Activated naive CD4-positive, alpha-beta T cell treated with anti-CD3 and anti-CD28 coated beads, Interleukin-2, amount 10 ng/mL, durations not matched to agents 7 days and 5 days (primary cell): ENCODE measurements around the gene GRPEL1.
A peak's percentile ranks its signal among the peaks of the same experiment; 100 is the strongest.

Source experiments
- CTCF ChIA-PET: fragments of 350-600 bp; sonication (Branson Sonifier 250); formaldehyde crosslinking; loops from one replicate; lab custom pipeline; 2021; ENCODE audit warnings: antibody characterized with exemption; lab: Charles Lee
- DNase-seq: peaks from one replicate; pipeline ENCODE4 v3.0.0-alpha.2; 2020
- H3K27ac Mint-ChIP-seq: one replicate; pipeline ENCODE4 v1.8.0; 2021; ENCODE audit warnings: mild to moderate bottlenecking, moderate library complexity, mixed read lengths
- H3K27me3 Mint-ChIP-seq: one replicate; pipeline ENCODE4 v1.8.0; 2021; ENCODE audit warnings: mild to moderate bottlenecking, mixed read lengths
- H3K36me3 Mint-ChIP-seq: one replicate; pipeline ENCODE4 v1.8.0; 2021; ENCODE audit warnings: mixed read lengths
- H3K4me1 Mint-ChIP-seq: one replicate; pipeline ENCODE4 v1.8.0; 2021; ENCODE audit warnings: mixed read lengths
- H3K4me3 Mint-ChIP-seq: one replicate; pipeline ENCODE4 v1.8.0; 2021; ENCODE audit warnings: mild to moderate bottlenecking, moderate library complexity, mixed read lengths
- H3K9me3 Mint-ChIP-seq: one replicate; pipeline ENCODE4 v1.8.0; 2021; ENCODE audit warnings: mixed read lengths

GRPEL1 gene

GRCh38 chr4:7027913-7028312 is 40.0 kb downstream of the GRPEL1 start:
- Mint-ChIP-seq H3K4me1 (no peaks in the 10 kb centered on the region), H3K4me3 (no peak overlapping the region), H3K27me3 (no peaks in the 10 kb centered on the region), H3K36me3 (peaks cover 44% of the 10 kb centered on the region), H3K27ac (no peak overlapping the region), H3K9me3 (no peaks in the 10 kb centered on the region)
- CTCF ChIA-PET, result no interaction called here
- no peak for DNase-seq

GRCh38 chr4:7027284-7027683 is 40.6 kb downstream of the GRPEL1 start:
- CTCF ChIA-PET, result no interaction called here
- Mint-ChIP-seq H3K4me3 (no peak overlapping the region), H3K27me3 (no peaks in the 10 kb centered on the region), H3K4me1 (no peaks in the 10 kb centered on the region), H3K9me3 (no peaks in the 10 kb centered on the region), H3K36me3 (peaks cover 41% of the 10 kb centered on the region), H3K27ac (no peak overlapping the region)
- no peak for DNase-seq

GRCh38 chr4:7026107-7026506 is 41.8 kb downstream of the GRPEL1 start:
- peaks cover 42% of the 10 kb centered on the region for H3K36me3 Mint-ChIP-seq
- CTCF ChIA-PET, result interaction anchor here (0.6 kb wide), 1 partner anchor 14 kb away, joined by 3 read pairs; no protein-coding TSS in a partner anchor
- H3K9me3 Mint-ChIP-seq, result no peaks in the 10 kb centered on the region
- H3K27me3 Mint-ChIP-seq, result no peaks in the 10 kb centered on the region
- no peak overlapping the region for H3K27ac Mint-ChIP-seq
- DNase-seq, result no peak
- H3K4me3 Mint-ChIP-seq, result no peak overlapping the region
- no peaks in the 10 kb centered on the region for H3K4me1 Mint-ChIP-seq

GRCh38 chr4:7025040-7025602 is 42.7 kb downstream of the GRPEL1 start:
- Mint-ChIP-seq H3K27ac (no peak overlapping the region), H3K36me3 (peaks cover 45% of the 10 kb centered on the region), H3K4me3 (no peak overlapping the region)

GRCh38 chr4:7024336-7024890 is 43.5 kb downstream of the GRPEL1 start:
- Mint-ChIP-seq H3K4me3 (no peak overlapping the region), H3K27me3 (no peaks in the 10 kb centered on the region), H3K9me3 (no peaks in the 10 kb centered on the region), H3K4me1 (no peaks in the 10 kb centered on the region), H3K27ac (no peak overlapping the region), H3K36me3 (peaks cover 45% of the 10 kb centered on the region)
- CTCF ChIA-PET, result no interaction called here
- no peak for DNase-seq

More at GRCh38 chr4:7025040-7025602, 42.7 kb downstream of the GRPEL1 start:
- no peak for DNase-seq
- Mint-ChIP-seq H3K27me3 (no peaks in the 10 kb centered on the region), H3K4me1 (no peaks in the 10 kb centered on the region), H3K9me3 (no peaks in the 10 kb centered on the region)
- CTCF ChIA-PET, result no interaction called here

- H3K4me1 Mint-ChIP-seq, result no peaks in the 10 kb centered on the region
- H3K4me3 Mint-ChIP-seq, result no peak overlapping the region
- CTCF ChIA-PET, result no interaction called here
- no peaks in the 10 kb centered on the region for H3K27me3 Mint-ChIP-seq
- peaks cover 43% of the 10 kb centered on the region for H3K36me3 Mint-ChIP-seq
- no peak for DNase-seq
- H3K9me3 Mint-ChIP-seq, result no peaks in the 10 kb centered on the region
- no peak overlapping the region for H3K27ac Mint-ChIP-seq
Measured at GRCh38 chr4:7023901-7024300, 44.0 kb downstream of the GRPEL1 start.

GRCh38 chr4:7023486-7023885 is 44.4 kb downstream of the GRPEL1 start:
- Mint-ChIP-seq H3K27me3 (no peaks in the 10 kb centered on the region), H3K4me3 (no peak overlapping the region), H3K4me1 (no peaks in the 10 kb centered on the region), H3K9me3 (no peaks in the 10 kb centered on the region), H3K36me3 (peaks cover 43% of the 10 kb centered on the region), H3K27ac (no peak overlapping the region)
- CTCF ChIA-PET, result no interaction called here
- DNase-seq, result no peak

GRCh38 chr4:7021930-7022664 is 45.8 kb downstream of the GRPEL1 start:
- no peak overlapping the region for H3K4me3 Mint-ChIP-seq
- H3K27me3 Mint-ChIP-seq, result no peaks in the 10 kb centered on the region
- H3K36me3 Mint-ChIP-seq, result peaks cover 39% of the 10 kb centered on the region
- H3K27ac Mint-ChIP-seq, result no peak overlapping the region
- DNase-seq, result no peak
- H3K9me3 Mint-ChIP-seq, result no peaks in the 10 kb centered on the region
- CTCF ChIA-PET, result interaction anchor here (1.6 kb wide), 1 partner anchor 36 kb away, joined by 4 read pairs; no protein-coding TSS in a partner anchor
- no peaks in the 10 kb centered on the region for H3K4me1 Mint-ChIP-seq

GRCh38 chr4:7021355-7021754 is 46.5 kb downstream of the GRPEL1 start:
- H3K27me3 Mint-ChIP-seq, result no peaks in the 10 kb centered on the region
- H3K4me3 Mint-ChIP-seq, result no peak overlapping the region
- no peaks in the 10 kb centered on the region for H3K9me3 Mint-ChIP-seq
- CTCF ChIA-PET, result interaction anchor here (1.6 kb wide), 1 partner anchor 35 kb away, joined by 4 read pairs; no protein-coding TSS in a partner anchor
- no peak overlapping the region for H3K27ac Mint-ChIP-seq
- peaks cover 37% of the 10 kb centered on the region for H3K36me3 Mint-ChIP-seq
- DNase-seq, result no peak
- H3K4me1 Mint-ChIP-seq, result no peaks in the 10 kb centered on the region

GRCh38 chr4:7020856-7021255 is 47.0 kb downstream of the GRPEL1 start:
- H3K36me3 Mint-ChIP-seq, result peaks cover 36% of the 10 kb centered on the region
- H3K4me1 Mint-ChIP-seq, result no peaks in the 10 kb centered on the region
- no peak overlapping the region for H3K4me3 Mint-ChIP-seq
- CTCF ChIA-PET, result interaction anchor here (1.6 kb wide), 1 partner anchor 34 kb away, joined by 4 read pairs; no protein-coding TSS in a partner anchor
- peak overlapping the region; percentile 3 for H3K27ac Mint-ChIP-seq
- DNase-seq, result no peak
- H3K9me3 Mint-ChIP-seq, result no peaks in the 10 kb centered on the region
- H3K27me3 Mint-ChIP-seq, result no peaks in the 10 kb centered on the region

GRCh38 chr4:7020290-7020689 is 47.6 kb downstream of the GRPEL1 start:
- H3K9me3 Mint-ChIP-seq, result no peaks in the 10 kb centered on the region
- peaks cover 38% of the 10 kb centered on the region for H3K36me3 Mint-ChIP-seq
- no peak overlapping the region for H3K4me3 Mint-ChIP-seq
- no peaks in the 10 kb centered on the region for H3K27me3 Mint-ChIP-seq
- H3K27ac Mint-ChIP-seq, result no peak overlapping the region
- no peak for DNase-seq
- no peaks in the 10 kb centered on the region for H3K4me1 Mint-ChIP-seq
- CTCF ChIA-PET, result interaction anchor here (1.6 kb wide), 1 partner anchor 34 kb away, joined by 4 read pairs; no protein-coding TSS in a partner anchor

- Mint-ChIP-seq H3K36me3 (peaks cover 47% of the 10 kb centered on the region), H3K4me1 (no peaks in the 10 kb centered on the region), H3K9me3 (no peaks in the 10 kb centered on the region), H3K27ac (no peak overlapping the region), H3K4me3 (no peak overlapping the region), H3K27me3 (no peaks in the 10 kb centered on the region)
- CTCF ChIA-PET, result no interaction called here
- DNase-seq, result no peak
Measured at GRCh38 chr4:7019367-7019766, 48.5 kb downstream of the GRPEL1 start.

- Mint-ChIP-seq H3K27ac (no peak overlapping the region), H3K9me3 (no peaks in the 10 kb centered on the region), H3K27me3 (no peaks in the 10 kb centered on the region), H3K36me3 (peaks cover 46% of the 10 kb centered on the region), H3K4me3 (no peak overlapping the region), H3K4me1 (peaks cover 5% of the 10 kb centered on the region)
- CTCF ChIA-PET, result no interaction called here
- no peak for DNase-seq
Measured at GRCh38 chr4:7018281-7018680, 49.6 kb downstream of the GRPEL1 start.

- CTCF ChIA-PET, result interaction anchor here (2.2 kb wide), 1 partner anchor 13 kb away, joined by 5 read pairs; no protein-coding TSS in a partner anchor
- Mint-ChIP-seq H3K27ac (no peak overlapping the region), H3K36me3 (peaks cover 50% of the 10 kb centered on the region), H3K9me3 (no peaks in the 10 kb centered on the region), H3K4me3 (no peak overlapping the region), H3K27me3 (no peaks in the 10 kb centered on the region), H3K4me1 (peaks cover 9% of the 10 kb centered on the region)
- no peak for DNase-seq
Measured at GRCh38 chr4:7017446-7018048, 50.3 kb downstream of the GRPEL1 start.
